HG02884 (cell line): ENCODE results near the gene EEFSEC.

Experiments
- ATAC-seq: cut with Tn5 transposase; IDR thresholded peaks from one replicate; pipeline ENCODE4 v1.9.1; 2021; ENCODE audit warnings: mild to moderate bottlenecking, moderate library complexity; ENCODE audit not compliant: unreplicated experiment

The EEFSEC gene

GRCh38 chr3:128457937-128458336 lies 304.7 kb downstream of the EEFSEC start:
- no peak for ATAC-seq
